HG03342 (cell line): ENCODE measurements around the gene EDC3.
A peak's percentile ranks its signal among the peaks of the same experiment; 100 is the strongest.
"Not testable (repeated sequence)": the region's sequence is repeated elsewhere in the genome, so short reads cannot be mapped to it uniquely, and the experiment has no call there.

ENCODE experiments used
- ATAC-seq: cut with Tn5 transposase; IDR thresholded peaks from one replicate; pipeline ENCODE4 v1.9.1; 2021; ENCODE audit warnings: mild to moderate bottlenecking, moderate library complexity; ENCODE audit not compliant: unreplicated experiment

The EDC3 gene

GRCh38 chr15:74695597-74696397 is at the start of gene EDC3:
Gene EDC3 (minus strand): TSS chr15:74696024. CDS start chr15:74675124, 20,900 bp downstream.
- ATAC-seq = peak; percentile 78

- no peak for ATAC-seq
These were observed 46.6 kb upstream of the EDC3 start for GRCh38 chr15:74742422-74742821.

GRCh38 chr15:74738239-74738638 is 42.4 kb upstream of the EDC3 start:
- not testable (repeated sequence) for ATAC-seq

GRCh38 chr15:74735305-74735704 is 39.5 kb upstream of the EDC3 start:
- no peak for ATAC-seq

GRCh38 chr15:74733269-74733668 is 37.4 kb upstream of the EDC3 start:
- no peak for ATAC-seq

- ATAC-seq = no peak
These were observed 37.0 kb upstream of the EDC3 start for GRCh38 chr15:74732846-74733245.

GRCh38 chr15:74730619-74731316 is 34.9 kb upstream of the EDC3 start:
- no peak for ATAC-seq

GRCh38 chr15:74729372-74729771 is 33.5 kb upstream of the EDC3 start:
- ATAC-seq = not testable (repeated sequence)

GRCh38 chr15:74728699-74729098 is 32.9 kb upstream of the EDC3 start:
- ATAC-seq = not testable (repeated sequence)

- ATAC-seq = no peak
These were observed 31.9 kb upstream of the EDC3 start for GRCh38 chr15:74727727-74728126.

GRCh38 chr15:74726774-74727164 is 30.9 kb upstream of the EDC3 start:
- no peak for ATAC-seq

GRCh38 chr15:74725845-74726773 is 30.3 kb upstream of the EDC3 start:
- ATAC-seq = peak; percentile 42

- ATAC-seq = no peak
These were observed 29.5 kb upstream of the EDC3 start, which contains the start of gene CYP1A1 for GRCh38 chr15:74725225-74725774. Gene CYP1A1 (minus strand): TSS chr15:74725528. CDS start chr15:74723097, 2,431 bp downstream.

- no peak for ATAC-seq
These were observed 28.9 kb upstream of the EDC3 start for GRCh38 chr15:74724570-74725224.

- no peak for ATAC-seq
These were observed 28.0 kb upstream of the EDC3 start for GRCh38 chr15:74723754-74724334.

- no peak for ATAC-seq
These were observed 27.4 kb upstream of the EDC3 start for GRCh38 chr15:74723187-74723586.

GRCh38 chr15:74722591-74722990 is 26.8 kb upstream of the EDC3 start:
- ATAC-seq = no peak

GRCh38 chr15:74716651-74717050 is 20.8 kb upstream of the EDC3 start:
- ATAC-seq = no peak

GRCh38 chr15:74712311-74712710 is 16.5 kb upstream of the EDC3 start:
- no peak for ATAC-seq
